Jurkat, Clone E6-1 (cell line): Measurements from ENCODE around the gene SGMS1.
A peak's percentile ranks its signal among the peaks of the same experiment; 100 is the strongest.
"Not testable (repeated sequence)": the region's sequence is repeated elsewhere in the genome, so short reads cannot be mapped to it uniquely, and the experiment has no call there.

Experiments
- DNase-seq: peaks from one replicate; pipeline ENCODE4 v3.0.0-alpha.2; 2011; ENCODE audit warnings: low read depth, low spot score
- H3K4me3 ChIP-seq: 2 replicates; pipeline ENCODE4 v1.5.1; 2011; ENCODE audit warnings: mild to moderate bottlenecking, low read length, control low read depth, moderate library complexity

Gene SGMS1

DNA sequence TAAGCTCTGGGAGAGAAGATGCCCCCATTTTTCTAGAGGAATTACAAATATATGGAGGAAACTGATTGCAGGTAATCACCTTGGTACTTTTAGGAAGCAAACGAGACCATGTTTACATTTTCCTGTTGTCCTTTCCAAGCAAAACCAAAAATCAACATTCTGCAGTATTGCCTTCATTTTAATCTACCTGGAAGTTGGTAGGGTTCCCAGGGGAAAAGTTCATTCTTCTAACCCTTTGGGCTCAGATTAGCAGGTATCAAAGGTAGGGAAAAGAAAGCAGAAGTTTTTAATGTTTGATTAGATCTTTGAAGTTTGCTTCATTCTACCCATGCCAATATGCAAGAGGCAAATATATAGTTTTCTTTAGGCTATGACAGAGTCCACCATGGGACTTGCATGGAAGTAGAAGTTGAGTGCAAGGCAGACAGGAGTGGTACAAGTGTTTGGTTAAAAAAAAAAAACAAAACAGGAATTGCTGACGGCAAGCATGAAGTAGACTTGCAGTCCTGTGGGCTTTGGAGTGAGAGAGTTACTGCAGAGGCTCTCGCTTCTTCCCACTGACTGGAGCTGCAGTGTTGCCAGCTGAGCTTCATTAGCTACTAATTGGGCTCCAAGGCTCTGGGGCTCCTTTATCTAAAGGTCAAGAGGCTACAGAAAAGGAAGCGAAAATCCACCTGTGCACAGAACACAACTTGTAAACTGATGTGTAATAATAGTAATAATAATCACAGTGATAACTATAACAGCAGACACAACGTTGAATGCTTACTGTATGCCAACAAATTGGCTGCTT lies 343.5 kb downstream of the SGMS1 start:
- DNase-seq = no peak
- no peak overlapping the region for H3K4me3 ChIP-seq

DNA sequence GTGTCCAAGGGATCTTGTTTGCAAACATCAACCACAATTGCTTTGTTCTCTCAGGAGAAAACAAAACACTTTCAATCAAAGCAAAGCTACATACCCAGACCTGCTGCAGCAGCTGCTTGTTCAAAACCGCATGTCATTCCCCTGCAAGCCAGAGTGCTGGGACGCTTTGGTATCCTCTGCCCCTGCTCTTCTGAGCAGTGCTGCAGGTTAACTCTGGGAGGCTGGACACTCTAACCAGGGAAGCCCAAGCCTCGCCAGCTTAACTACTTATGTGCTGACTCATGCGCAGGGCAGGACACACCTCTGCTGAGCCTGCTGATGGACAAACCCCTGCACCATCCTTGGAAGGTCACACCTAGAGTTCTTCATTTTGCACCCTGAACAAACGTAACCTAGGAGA lies 344.3 kb downstream of the SGMS1 start:
- no peak for DNase-seq
- no peak overlapping the region for H3K4me3 ChIP-seq

GRCh38 chr10:50275650-50276235 lies 348.0 kb downstream of the SGMS1 start:
- no peak for DNase-seq

GRCh38 chr10:50272531-50272930 lies 351.2 kb downstream of the SGMS1 start:
- DNase-seq = no peak
- no peak overlapping the region for H3K4me3 ChIP-seq

More at GRCh38 chr10:50275650-50276235, 348.0 kb downstream of the SGMS1 start:
- no peak overlapping the region for H3K4me3 ChIP-seq

- DNase-seq = no peak
- no peak overlapping the region for H3K4me3 ChIP-seq
Measured at GRCh38 chr10:50271564-50272250, 352.0 kb downstream of the SGMS1 start.

GRCh38 chr10:50267877-50268276 lies 355.9 kb downstream of the SGMS1 start:
- DNase-seq, H3K4me3 ChIP-seq: not testable (repeated sequence)

GRCh38 chr10:50262625-50263024 lies 361.1 kb downstream of the SGMS1 start:
- DNase-seq = peak; percentile 30

DNA sequence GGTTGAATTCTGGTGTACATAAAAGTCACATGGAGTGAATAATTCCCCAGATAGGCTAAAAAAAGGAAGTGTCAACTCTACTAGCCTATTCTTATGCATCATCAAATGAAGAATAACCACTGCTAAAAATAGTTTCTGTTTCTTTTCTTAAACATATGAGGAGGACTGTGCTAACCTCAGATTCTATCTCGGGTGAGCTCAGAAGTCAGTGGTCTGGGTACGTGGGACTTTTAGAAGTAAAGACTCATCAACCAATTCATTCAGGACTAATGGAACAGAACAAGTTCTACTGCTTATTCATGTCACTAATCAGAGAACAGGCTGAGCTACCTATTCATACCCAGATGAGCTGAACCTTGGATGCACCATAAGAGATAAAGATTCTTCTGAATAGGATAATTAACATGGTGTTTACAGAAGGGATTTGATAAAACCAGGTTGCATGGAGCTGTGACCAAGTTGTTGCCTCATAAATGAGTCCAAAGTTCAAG lies 362.9 kb downstream of the SGMS1 start:
- no peak overlapping the region for H3K4me3 ChIP-seq
- no peak for DNase-seq

More at GRCh38 chr10:50262625-50263024, 361.1 kb downstream of the SGMS1 start:
- not testable (repeated sequence) for H3K4me3 ChIP-seq
